Adrenal gland (tissue), 5 donors: ENCODE data around the gene TEX11.

Source experiments
- POLR2A ChIP-seq, 2 donors: fragments of 450-650 bp; IDR thresholded peaks; one replicate each; pipeline ENCODE4 v1.6.1; 2017; ENCODE audit warnings: antibody characterized with exemption in 2 of 2, mild to moderate bottlenecking in 2 of 2, moderate library complexity in 1 of 2
- TF ChIP-seq, protein P1 (sequence below), 6 experiments: fragments of 450-650 bp in 4 of 6; fragments of 200-600 bp in 2 of 6; sonication (generic) in 1 of 6; IDR thresholded peaks; 1 replicate in 5 of 6; 2 replicates in 1 of 6; pipeline versions ENCODE4 v1.5.1 to v1.8.0; 2016 to 2021; ENCODE audit warnings: antibody characterized with exemption in 6 of 6, mild to moderate bottlenecking in 2 of 6, moderate library complexity in 1 of 6
- donor health status: DM: no; HTN: no; CAD: no.

- TF ChIP-seq, protein P1, sequence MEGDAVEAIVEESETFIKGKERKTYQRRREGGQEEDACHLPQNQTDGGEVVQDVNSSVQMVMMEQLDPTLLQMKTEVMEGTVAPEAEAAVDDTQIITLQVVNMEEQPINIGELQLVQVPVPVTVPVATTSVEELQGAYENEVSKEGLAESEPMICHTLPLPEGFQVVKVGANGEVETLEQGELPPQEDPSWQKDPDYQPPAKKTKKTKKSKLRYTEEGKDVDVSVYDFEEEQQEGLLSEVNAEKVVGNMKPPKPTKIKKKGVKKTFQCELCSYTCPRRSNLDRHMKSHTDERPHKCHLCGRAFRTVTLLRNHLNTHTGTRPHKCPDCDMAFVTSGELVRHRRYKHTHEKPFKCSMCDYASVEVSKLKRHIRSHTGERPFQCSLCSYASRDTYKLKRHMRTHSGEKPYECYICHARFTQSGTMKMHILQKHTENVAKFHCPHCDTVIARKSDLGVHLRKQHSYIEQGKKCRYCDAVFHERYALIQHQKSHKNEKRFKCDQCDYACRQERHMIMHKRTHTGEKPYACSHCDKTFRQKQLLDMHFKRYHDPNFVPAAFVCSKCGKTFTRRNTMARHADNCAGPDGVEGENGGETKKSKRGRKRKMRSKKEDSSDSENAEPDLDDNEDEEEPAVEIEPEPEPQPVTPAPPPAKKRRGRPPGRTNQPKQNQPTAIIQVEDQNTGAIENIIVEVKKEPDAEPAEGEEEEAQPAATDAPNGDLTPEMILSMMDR (IDR thresholded peaks at IDR 0.05): no peak
- TF ChIP-seq POLR2A (IDR thresholded peaks at IDR 0.05): no peak
Measured at GRCh38 chrX:70527053-70527452, 381.5 kb downstream of the TEX11 start.
